PC-9 (cell line): ENCODE data around the gene MAP1LC3B2. TPM values are rescaled to one million over a fixed set of nuclear protein-coding genes. Genes with fewer than 3 reads are reported as not detected.

ENCODE experiments used
- BruUV-seq: library from RNA; stranded (reverse); fragments of 400-500 nt; replicated peaks from 2 replicates; lab custom pipeline; 2021; lab: Mats Ljungman, UMichigan
- CTCF ChIA-PET: fragments of 300-600 bp; sonication (Branson Sonifier 250); formaldehyde crosslinking; loops from one replicate; lab custom pipeline; 2022; ENCODE audit warnings: antibody characterized with exemption; lab: Charles Lee
- POLR2A ChIA-PET: fragments of 300-600 bp; sonication (Branson Sonifier 250); formaldehyde crosslinking; loops from one replicate; lab custom pipeline; 2022; ENCODE audit warnings: antibody characterized with exemption; ENCODE audit not compliant: unreplicated experiment; lab: Charles Lee
- DNase-seq, 2 experiments: peaks; one replicate each; pipeline versions ENCODE4 v3.0.0 to v3.0.0-alpha.2; 2015 to 2022; ENCODE audit warnings: mixed read lengths in 1 of 2
- H2AFZ ChIP-seq: fragments of 200-600 bp; sonication (generic); 2 replicates; pipeline ENCODE4 v1.8.1; 2017; ENCODE audit warnings: antibody characterized with exemption
- H3F3A ChIP-seq: fragments of 200-600 bp; sonication (generic); 2 replicates; pipeline ENCODE4 v1.8.1; 2017; ENCODE audit warnings: antibody characterized with exemption, mild to moderate bottlenecking, low read depth; ENCODE audit not compliant: insufficient read depth
- H3K27ac ChIP-seq: fragments of 200-600 bp; sonication (generic); 2 replicates; pipeline ENCODE4 v1.6.1; 2016; ENCODE audit warnings: mixed run types
- H3K27me3 ChIP-seq: fragments of 200-600 bp; sonication (generic); 2 replicates; pipeline ENCODE4 v1.6.1; 2016; ENCODE audit warnings: low read depth, mixed run types; ENCODE audit not compliant: insufficient read depth
- H3K36me3 ChIP-seq: fragments of 200-600 bp; sonication (generic); 2 replicates; pipeline ENCODE4 v1.6.1; 2016; ENCODE audit warnings: low read depth, mixed run types
- H3K4me1 ChIP-seq: fragments of 200-600 bp; sonication (generic); replicated peaks from 2 replicates; pipeline ENCODE4 v1.6.1; 2016; ENCODE audit warnings: mixed run types; ENCODE audit not compliant: insufficient read depth
- H3K4me2 ChIP-seq: fragments of 200-600 bp; sonication (generic); 2 replicates; pipeline ENCODE4 v1.6.1; 2017; ENCODE audit warnings: mixed run types
- H3K4me3 ChIP-seq: fragments of 200-600 bp; sonication (generic); 2 replicates; pipeline ENCODE4 v1.6.1; 2016; ENCODE audit warnings: mixed run types
- H3K79me2 ChIP-seq: fragments of 200-600 bp; sonication (generic); 2 replicates; pipeline ENCODE4 v1.6.1; 2017; ENCODE audit warnings: low read depth, mixed run types
- H3K9me2 ChIP-seq: fragments of 200-600 bp; sonication (generic); 2 replicates; pipeline ENCODE4 v1.8.1; 2017; ENCODE audit warnings: mild to moderate bottlenecking; ENCODE audit not compliant: insufficient read depth
- H3K9me3 ChIP-seq: fragments of 200-600 bp; sonication (generic); 2 replicates; pipeline ENCODE4 v1.8.1; 2016; ENCODE audit warnings: low read depth; ENCODE audit not compliant: insufficient read depth
- H4K20me1 ChIP-seq: fragments of 200-600 bp; sonication (generic); 2 replicates; pipeline ENCODE4 v1.8.1; 2017; ENCODE audit not compliant: insufficient read depth
- EZH2 ChIP-seq: fragments of 200-600 bp; sonication (generic); IDR thresholded peaks from 2 replicates; pipeline ENCODE4 v1.8.0; 2017; ENCODE audit warnings: antibody characterized with exemption, low read depth
- intact Hi-C: fragments of 100-400 bp; cut with micrococcal nuclease; formaldehyde crosslinking; loops from one replicate; pipeline ENCODE4 v1.10.0; 2022; ENCODE audit not compliant: unreplicated experiment
- total RNA-seq: library from RNA; stranded (reverse); gene quantifications from 2 replicates; pipeline ENCODE4 v1.2.3, GENCODE V29; 2021
- TF ChIP-seq, protein P1 (sequence below): fragments of 200-600 bp; sonication (generic); conservative IDR thresholded peaks from 2 replicates; pipeline ENCODE4 v1.6.1; 2017; ENCODE audit warnings: mixed run types, antibody characterized with exemption, mild to moderate bottlenecking, moderate library complexity

MAP1LC3B2 gene
- total RNA-seq, 1 experiment from 2014 or later: 1.4 TPM

DNA sequence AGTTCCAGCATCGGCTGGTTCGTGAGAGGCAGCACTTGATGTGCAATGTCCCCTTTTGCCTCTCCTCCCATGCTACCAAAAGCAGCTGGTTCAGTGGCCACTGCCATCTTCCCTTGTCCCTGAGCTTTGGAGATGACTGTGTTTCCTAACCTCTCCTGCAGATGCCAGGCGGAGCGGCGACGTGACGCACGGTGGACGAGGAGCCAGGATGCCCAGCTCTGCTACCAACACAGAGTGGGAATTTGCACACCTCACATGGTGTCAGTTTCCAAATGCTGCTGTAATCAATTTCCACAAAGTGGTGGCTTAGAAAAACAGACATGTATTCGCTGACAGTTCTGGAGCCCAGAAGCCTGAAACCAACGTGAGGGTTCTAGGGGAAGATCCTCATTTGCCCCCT is 42.5 kb upstream of the MAP1LC3B2 start:
- Histone ChIP-seq H2AFZ (no peak overlapping the region), H3K9me3 (no peaks in the 10 kb centered on the region), H3K79me2 (no peaks in the 10 kb centered on the region), H4K20me1 (no peaks in the 10 kb centered on the region), H3K9me2 (no peaks in the 10 kb centered on the region), H3K4me2 (no peak overlapping the region), H3K4me3 (no peak overlapping the region), H3K4me1 (no peaks in the 10 kb centered on the region), H3K36me3 (no peaks in the 10 kb centered on the region), H3K27me3 (no peaks in the 10 kb centered on the region), H3K27ac (no peak overlapping the region), H3F3A (peaks cover 11% of the 10 kb centered on the region; the same call in 1 of the 2 replicates)
- DNase-seq: no peak
- TF ChIP-seq, protein P1, sequence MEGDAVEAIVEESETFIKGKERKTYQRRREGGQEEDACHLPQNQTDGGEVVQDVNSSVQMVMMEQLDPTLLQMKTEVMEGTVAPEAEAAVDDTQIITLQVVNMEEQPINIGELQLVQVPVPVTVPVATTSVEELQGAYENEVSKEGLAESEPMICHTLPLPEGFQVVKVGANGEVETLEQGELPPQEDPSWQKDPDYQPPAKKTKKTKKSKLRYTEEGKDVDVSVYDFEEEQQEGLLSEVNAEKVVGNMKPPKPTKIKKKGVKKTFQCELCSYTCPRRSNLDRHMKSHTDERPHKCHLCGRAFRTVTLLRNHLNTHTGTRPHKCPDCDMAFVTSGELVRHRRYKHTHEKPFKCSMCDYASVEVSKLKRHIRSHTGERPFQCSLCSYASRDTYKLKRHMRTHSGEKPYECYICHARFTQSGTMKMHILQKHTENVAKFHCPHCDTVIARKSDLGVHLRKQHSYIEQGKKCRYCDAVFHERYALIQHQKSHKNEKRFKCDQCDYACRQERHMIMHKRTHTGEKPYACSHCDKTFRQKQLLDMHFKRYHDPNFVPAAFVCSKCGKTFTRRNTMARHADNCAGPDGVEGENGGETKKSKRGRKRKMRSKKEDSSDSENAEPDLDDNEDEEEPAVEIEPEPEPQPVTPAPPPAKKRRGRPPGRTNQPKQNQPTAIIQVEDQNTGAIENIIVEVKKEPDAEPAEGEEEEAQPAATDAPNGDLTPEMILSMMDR: no peak
- TF ChIP-seq EZH2: no peak
- intact Hi-C loops: no loop called here
- BruUV-seq: no TSS peak
- POLR2A ChIA-PET: no interaction called here
- CTCF ChIA-PET: no interaction called here

DNA sequence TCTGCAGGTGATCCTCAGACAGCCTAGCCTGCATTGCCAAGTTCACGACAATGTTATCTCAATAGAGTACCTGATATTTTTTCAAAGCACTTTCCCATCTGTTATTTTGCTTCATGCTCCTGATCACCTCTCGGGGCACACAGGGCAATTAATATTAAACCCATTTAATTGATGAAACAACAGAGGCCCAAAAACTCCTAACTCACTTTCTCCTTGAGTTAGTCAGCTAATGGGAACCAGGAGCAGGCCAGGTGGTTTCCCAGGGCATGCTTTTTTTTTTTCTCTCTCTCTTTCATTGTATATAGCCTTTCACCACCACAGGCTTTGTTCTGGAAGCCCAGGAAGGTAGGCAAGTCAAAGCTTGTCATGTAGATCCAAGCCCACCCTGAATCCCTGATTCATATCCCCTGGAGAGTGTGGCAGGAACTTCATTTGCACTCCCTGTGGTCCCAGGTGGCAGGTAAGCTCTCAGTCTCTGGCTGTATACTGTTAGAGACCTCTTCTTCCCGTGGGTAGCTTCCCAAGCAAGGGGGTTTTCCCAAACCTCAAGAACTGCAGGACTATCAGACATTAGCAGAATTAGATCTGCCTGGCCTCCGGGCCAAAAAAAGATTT is 41.6 kb upstream of the MAP1LC3B2 start:
- Histone ChIP-seq H3K27ac (no peak overlapping the region), H3K4me1 (no peaks in the 10 kb centered on the region), H3K9me2 (no peaks in the 10 kb centered on the region), H2AFZ (no peak overlapping the region), H3K4me2 (no peak overlapping the region), H4K20me1 (no peaks in the 10 kb centered on the region), H3K36me3 (no peaks in the 10 kb centered on the region), H3K4me3 (no peak overlapping the region), H3K27me3 (no peaks in the 10 kb centered on the region), H3K9me3 (no peaks in the 10 kb centered on the region), H3K79me2 (no peaks in the 10 kb centered on the region), H3F3A (peaks cover 11% of the 10 kb centered on the region; the same call in 1 of the 2 replicates)
- ChIA-PET POLR2A (interaction anchor here (0.7 kb wide), 1 partner anchor 9 kb away, joined by 8 read pairs; no protein-coding TSS in a partner anchor), CTCF (no interaction called here)
- BruUV-seq: no TSS peak
- intact Hi-C loops: no loop called here
- no peak for DNase-seq
- TF ChIP-seq, protein P1: no peak

DNA sequence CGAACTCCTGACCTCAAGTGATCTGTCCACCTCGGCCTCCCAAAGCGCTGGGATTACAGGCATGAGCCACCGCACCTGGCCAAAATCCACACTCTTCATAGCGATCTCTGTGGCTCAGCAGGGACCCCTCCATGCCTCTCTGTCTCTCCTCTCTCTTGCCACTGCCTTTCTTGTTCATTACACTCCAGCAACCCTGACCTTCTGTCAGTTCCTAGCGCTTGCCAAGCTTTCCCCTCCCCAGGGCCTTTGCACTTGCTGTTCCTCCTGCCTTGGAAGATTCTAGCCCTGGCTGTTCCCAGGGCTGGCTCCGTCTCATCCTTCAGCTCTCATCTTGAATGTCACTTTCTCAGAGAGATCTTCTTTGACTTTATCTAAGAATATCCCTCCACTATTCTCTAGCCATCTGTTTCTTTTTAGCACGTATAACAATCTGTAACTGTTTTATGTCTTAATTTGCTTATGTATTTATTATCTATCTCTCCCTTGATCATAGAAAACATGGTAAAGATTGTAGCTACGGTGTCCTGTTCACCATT is 38.9 kb upstream of the MAP1LC3B2 start:
- ChIA-PET POLR2A (no interaction called here), CTCF (interaction anchor here (0.8 kb wide), 1 partner anchor 532 kb away, joined by 5 read pairs; no protein-coding TSS in a partner anchor)
- DNase-seq: no peak
- H4K20me1 ChIP-seq: no peaks in the 10 kb centered on the region
- H3K9me2 ChIP-seq: no peaks in the 10 kb centered on the region
- H3K4me3 ChIP-seq: no peak overlapping the region
- peaks cover 11% of the 10 kb centered on the region; the same call in 1 of the 2 replicates for H3F3A ChIP-seq
- no peaks in the 10 kb centered on the region for H3K79me2 ChIP-seq
- TF ChIP-seq, protein P1: no peak
- no peak for TF ChIP-seq EZH2
- H3K27me3 ChIP-seq: no peaks in the 10 kb centered on the region
- H3K9me3 ChIP-seq: no peaks in the 10 kb centered on the region
- H3K36me3 ChIP-seq: no peaks in the 10 kb centered on the region
- intact Hi-C loops: no loop called here
- no peak overlapping the region for H2AFZ ChIP-seq
- H3K4me2 ChIP-seq: no peak overlapping the region
- no TSS peak for BruUV-seq
- H3K4me1 ChIP-seq: peaks cover 5% of the 10 kb centered on the region
- no peak overlapping the region for H3K27ac ChIP-seq
